Measurements from ENCODE around the gene MMP25.

GRCh38 chr16:3046641-3047386, 453 bp downstream of the MMP25 start:
- TF ChIP-seq REST (IDR thresholded peaks at IDR 0.05; ENCODE audit: insufficient read depth in 1 of 2, low read depth in 2 of 2, low read length in 2 of 2) (no peak), TAF1 (IDR thresholded peaks at IDR 0.05; ENCODE audit: borderline replicate concordance, insufficient read depth, low read length) (no peak)
